Lower leg skin (tissue), 4 donors: ENCODE measurements around the gene RAP1GDS1. TPM values are rescaled to one million over a fixed set of nuclear protein-coding genes. Genes with fewer than 3 reads are reported as not detected.

Source experiments
- DNase-seq, 2 donors: peaks; one replicate each; pipeline ENCODE4 v3.0.0-alpha.2; 2019; ENCODE audit warnings: low spot score in 2 of 2
- H3K4me3 ChIP-seq: fragments of 200-600 bp; sonication (generic); 2 replicates; pipeline ENCODE4 v1.5.1; 2017; ENCODE audit warnings: mild to moderate bottlenecking, low read depth; ENCODE audit not compliant: poor library complexity, severe bottlenecking
- POLR2A ChIP-seq, 2 donors: fragments of 450-650 bp; IDR thresholded peaks; one replicate each; pipeline ENCODE4 v1.6.1; 2016 to 2017; ENCODE audit warnings: antibody characterized with exemption in 2 of 2, mild to moderate bottlenecking in 1 of 2, moderate library complexity in 1 of 2
- WGBS, 2 donors: methylation state at CpG; one replicate each; pipeline ENCODE4 v1.1.5; 2018; 5-methylcytosine and 5-hydroxymethylcytosine counted together
- intact Hi-C: fragments of 100-400 bp; cut with DNase I; formaldehyde crosslinking; loops from one replicate; pipeline ENCODE4 v1.15.0; 2023; ENCODE audit warnings: low total_unique reads
- total RNA-seq, 4 donors: library from RNA; depleted of rRNA; stranded (reverse); fragments of >200 nt; gene quantifications; one replicate each; pipeline ENCODE4 v1.1.0, GENCODE V29; 2016
- TF ChIP-seq, protein P1 (sequence below), 3 donors: fragments of 450-650 bp; IDR thresholded peaks; one replicate each; pipeline ENCODE4 v1.5.1; 2016; ENCODE audit warnings: antibody characterized with exemption in 3 of 3, mild to moderate bottlenecking in 3 of 3, moderate library complexity in 2 of 3

The RAP1GDS1 gene
- total RNA-seq, 4 donors from 2014 or later = 24.1 to 29.2 (median 26.5) TPM

- TF ChIP-seq POLR2A (IDR thresholded peaks at IDR 0.05) = no peak
- TF ChIP-seq, protein P1, sequence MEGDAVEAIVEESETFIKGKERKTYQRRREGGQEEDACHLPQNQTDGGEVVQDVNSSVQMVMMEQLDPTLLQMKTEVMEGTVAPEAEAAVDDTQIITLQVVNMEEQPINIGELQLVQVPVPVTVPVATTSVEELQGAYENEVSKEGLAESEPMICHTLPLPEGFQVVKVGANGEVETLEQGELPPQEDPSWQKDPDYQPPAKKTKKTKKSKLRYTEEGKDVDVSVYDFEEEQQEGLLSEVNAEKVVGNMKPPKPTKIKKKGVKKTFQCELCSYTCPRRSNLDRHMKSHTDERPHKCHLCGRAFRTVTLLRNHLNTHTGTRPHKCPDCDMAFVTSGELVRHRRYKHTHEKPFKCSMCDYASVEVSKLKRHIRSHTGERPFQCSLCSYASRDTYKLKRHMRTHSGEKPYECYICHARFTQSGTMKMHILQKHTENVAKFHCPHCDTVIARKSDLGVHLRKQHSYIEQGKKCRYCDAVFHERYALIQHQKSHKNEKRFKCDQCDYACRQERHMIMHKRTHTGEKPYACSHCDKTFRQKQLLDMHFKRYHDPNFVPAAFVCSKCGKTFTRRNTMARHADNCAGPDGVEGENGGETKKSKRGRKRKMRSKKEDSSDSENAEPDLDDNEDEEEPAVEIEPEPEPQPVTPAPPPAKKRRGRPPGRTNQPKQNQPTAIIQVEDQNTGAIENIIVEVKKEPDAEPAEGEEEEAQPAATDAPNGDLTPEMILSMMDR (IDR thresholded peaks at IDR 0.05) = no peak
- no peak for DNase-seq
- H3K4me3 ChIP-seq = no peak overlapping the region
- 83% methylated on average over 3 of the region's 3 CpGs for WGBS, 2 donors
- intact Hi-C loops = no loop called here
Measured at GRCh38 chr4:98237204-98237603, 24.0 kb upstream of the RAP1GDS1 start.

DNA sequence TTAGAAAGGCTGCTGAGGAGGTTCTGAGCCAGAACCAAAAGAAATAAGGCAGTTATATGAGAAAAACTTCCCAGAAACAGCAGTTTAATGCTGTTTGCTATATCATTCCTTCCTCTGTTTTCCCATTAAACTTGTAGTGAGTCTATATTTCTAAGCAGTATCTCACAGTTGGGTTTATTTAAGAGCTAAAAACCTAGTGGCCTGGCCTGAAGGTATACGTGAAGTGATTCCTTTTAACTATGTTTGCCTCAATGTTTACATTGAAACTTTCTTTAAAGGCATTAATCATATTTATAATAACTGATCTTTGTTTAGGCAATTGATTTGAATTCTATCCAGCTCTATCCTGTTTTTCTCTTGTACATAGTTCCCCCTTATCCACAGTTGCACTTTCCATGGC is 19.1 kb upstream of the RAP1GDS1 start:
- no peak for DNase-seq
- no peak overlapping the region for H3K4me3 ChIP-seq
- intact Hi-C loops = no loop called here
- 78 to 86% methylated on average over 1 of the region's 1 CpG for WGBS, 2 donors
- TF ChIP-seq POLR2A (IDR thresholded peaks at IDR 0.05) = no peak
- TF ChIP-seq, protein P1 (IDR thresholded peaks at IDR 0.05) = no peak

DNA sequence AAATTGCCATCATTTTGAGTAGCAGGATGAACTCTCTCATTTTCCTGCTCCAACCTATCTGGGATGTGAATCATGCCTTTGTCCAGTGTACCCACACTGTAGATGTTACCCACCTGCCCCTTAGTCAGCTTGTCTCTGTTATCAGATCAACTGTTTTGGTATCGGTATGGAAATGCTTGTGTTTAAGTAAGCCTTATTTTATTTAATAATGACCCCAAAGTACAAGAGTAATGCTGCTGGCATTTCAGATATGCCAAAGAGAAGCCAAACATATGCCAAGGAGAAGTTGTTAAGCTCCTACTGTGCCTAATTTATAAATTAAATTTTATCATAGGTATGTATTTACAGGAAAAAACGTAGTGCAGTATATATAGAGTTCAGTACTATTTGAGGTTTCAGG is 18.6 kb upstream of the RAP1GDS1 start:
- TF ChIP-seq, protein P1 (IDR thresholded peaks at IDR 0.05) = no peak
- TF ChIP-seq POLR2A (IDR thresholded peaks at IDR 0.05) = no peak
- 75 to 86% methylated on average over 2 of the region's 2 CpGs for WGBS, 2 donors
- no peak for DNase-seq
- no peak overlapping the region for H3K4me3 ChIP-seq
- intact Hi-C loops = no loop called here

DNA sequence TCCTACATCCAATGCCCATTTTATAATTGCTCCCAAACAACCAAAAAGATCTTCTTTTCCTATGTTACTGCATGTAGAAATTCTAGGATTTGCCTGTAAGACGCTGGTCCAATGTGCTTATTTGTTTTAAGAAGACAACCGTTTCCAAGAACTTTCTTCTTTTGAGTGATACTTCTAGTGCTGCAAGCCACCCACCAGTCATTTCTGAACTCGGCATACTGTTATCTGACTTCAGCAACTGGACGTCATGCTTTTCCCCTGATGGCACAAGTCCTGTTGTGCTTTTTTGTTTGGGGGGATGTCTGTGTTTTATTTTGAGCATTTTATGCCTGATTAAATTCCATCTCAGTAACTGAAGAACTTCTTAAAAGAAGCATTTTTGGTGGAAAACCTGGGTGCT is 16.0 kb upstream of the RAP1GDS1 start:
- intact Hi-C loops = no loop called here
- TF ChIP-seq, protein P1 (IDR thresholded peaks at IDR 0.05) = no peak
- TF ChIP-seq POLR2A (IDR thresholded peaks at IDR 0.05) = no peak
- no peak overlapping the region for H3K4me3 ChIP-seq
- no peak for DNase-seq
- WGBS, 2 donors = 83 to 90% methylated on average over 4 of the region's 4 CpGs

DNA sequence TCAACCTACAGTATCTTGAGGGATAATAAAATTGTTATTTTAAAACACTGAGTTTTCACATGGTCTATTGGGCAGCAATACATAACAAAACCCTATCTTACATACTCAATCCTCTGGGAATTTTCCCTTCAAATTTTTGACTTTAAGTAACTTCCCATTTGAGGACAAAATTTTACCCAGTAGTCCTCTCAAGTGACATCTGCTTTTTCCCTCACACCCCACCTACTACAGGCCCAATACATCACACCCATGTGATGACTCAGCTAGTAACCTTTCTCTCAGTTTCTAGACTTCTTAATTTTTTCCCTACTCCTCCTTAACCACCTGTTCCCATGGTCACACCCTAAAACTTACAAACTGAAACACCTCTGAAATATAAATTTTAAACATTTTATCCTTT is 12.2 kb upstream of the RAP1GDS1 start:
- intact Hi-C loops = no loop called here
- DNase-seq = no peak
- H3K4me3 ChIP-seq = no peak overlapping the region
- no peak for TF ChIP-seq POLR2A (IDR thresholded peaks at IDR 0.05)
- TF ChIP-seq, protein P1 (IDR thresholded peaks at IDR 0.05) = no peak

GRCh38 chr4:98249831-98250230 is 11.4 kb upstream of the RAP1GDS1 start:
- WGBS, 2 donors = 84 to 86% methylated on average over 1 of the region's 1 CpG
- DNase-seq = no peak
- TF ChIP-seq, protein P1 (IDR thresholded peaks at IDR 0.05) = no peak
- TF ChIP-seq POLR2A (IDR thresholded peaks at IDR 0.05) = no peak
- intact Hi-C loops = no loop called here
- no peak overlapping the region for H3K4me3 ChIP-seq
